NCI-H524 (cell line): ENCODE measurements around the gene IFITM2.
"Not testable (repeated sequence)": the region's sequence is repeated elsewhere in the genome, so short reads cannot be mapped to it uniquely, and the experiment has no call there.

Experiments used
- DNase-seq, 2 experiments: peaks; one replicate each; lab custom pipeline; 2025; lab: John Stamatoyannopoulos, UW

Gene IFITM2

GRCh38 chr11:325796-326591, 18.4 kb downstream of the IFITM2 start:
- no peak for DNase-seq

- no peak for DNase-seq
Observed at GRCh38 chr11:326592-326841, 18.9 kb downstream of the IFITM2 start.

- DNase-seq = no peak
Observed at GRCh38 chr11:326842-327580, 19.4 kb downstream of the IFITM2 start.

GRCh38 chr11:327581-327923, 19.9 kb downstream of the IFITM2 start:
- no peak for DNase-seq

GRCh38 chr11:328012-328411, 20.4 kb downstream of the IFITM2 start:
- no peak for DNase-seq

- not testable (repeated sequence) for DNase-seq
Observed at GRCh38 chr11:328516-329100, 21.0 kb downstream of the IFITM2 start.

GRCh38 chr11:329886-330253, 22.3 kb downstream of the IFITM2 start:
- DNase-seq = no peak

- no peak for DNase-seq
Observed at GRCh38 chr11:330307-330693, 22.7 kb downstream of the IFITM2 start.

- no peak for DNase-seq
Observed at GRCh38 chr11:330694-331357, 23.2 kb downstream of the IFITM2 start.

- no peak for DNase-seq
Observed at GRCh38 chr11:331358-332060, 23.9 kb downstream of the IFITM2 start.

- DNase-seq = no peak
Observed at GRCh38 chr11:332651-333480, 25.2 kb downstream of the IFITM2 start.

- not testable (repeated sequence) for DNase-seq
Observed at GRCh38 chr11:333616-334263, 26.1 kb downstream of the IFITM2 start.

GRCh38 chr11:334264-334994, 26.8 kb downstream of the IFITM2 start:
- DNase-seq = no peak

- DNase-seq = no peak
Observed at GRCh38 chr11:335779-336658, 28.4 kb downstream of the IFITM2 start.

GRCh38 chr11:336659-337198, 29.1 kb downstream of the IFITM2 start:
- no peak for DNase-seq

- no peak for DNase-seq
Observed at GRCh38 chr11:337711-338110, 30.1 kb downstream of the IFITM2 start.

- no peak for DNase-seq
Observed at GRCh38 chr11:339963-340362, 32.3 kb downstream of the IFITM2 start.

- DNase-seq = no peak
Observed at GRCh38 chr11:340539-341512, 33.2 kb downstream of the IFITM2 start.
